Measurements from ENCODE around the gene PTGR3.
"Not testable (repeated sequence)": the region's sequence is repeated elsewhere in the genome, so short reads cannot be mapped to it uniquely, and the experiment has no call there.

The PTGR3 gene

DNA sequence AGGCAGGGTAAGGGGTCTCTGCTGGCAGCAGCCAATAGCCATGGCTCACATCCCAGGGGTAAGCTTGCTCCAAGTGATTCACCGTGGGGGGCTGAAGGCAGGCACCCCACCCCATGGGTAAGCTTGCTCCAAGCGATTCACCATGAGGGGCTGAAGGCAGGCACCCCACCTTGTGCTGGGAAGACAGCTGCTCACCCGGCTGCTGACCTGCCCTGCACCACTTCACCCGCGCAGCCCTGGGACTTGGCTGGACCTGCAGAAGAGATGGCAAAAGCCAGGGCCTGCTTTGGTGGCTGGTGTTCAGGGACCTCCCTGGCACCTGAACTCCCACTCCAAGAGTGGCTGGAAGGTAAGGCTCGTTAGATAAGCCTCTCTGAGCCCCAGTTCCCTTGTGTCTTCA lies 19.2 kb downstream of the PTGR3 start:
- Mint-ChIP-seq H3K9me3 (no peaks in the 10 kb centered on the region), H3K27ac (no peak overlapping the region), H3K27me3 (no peaks in the 10 kb centered on the region), H3K36me3 (ENCODE audit: low read depth) (no peaks in the 10 kb centered on the region), H3K4me1 (no peaks in the 10 kb centered on the region), H3K4me3 (no peak overlapping the region)
- no peak for ATAC-seq
- no peak for DNase-seq

DNA sequence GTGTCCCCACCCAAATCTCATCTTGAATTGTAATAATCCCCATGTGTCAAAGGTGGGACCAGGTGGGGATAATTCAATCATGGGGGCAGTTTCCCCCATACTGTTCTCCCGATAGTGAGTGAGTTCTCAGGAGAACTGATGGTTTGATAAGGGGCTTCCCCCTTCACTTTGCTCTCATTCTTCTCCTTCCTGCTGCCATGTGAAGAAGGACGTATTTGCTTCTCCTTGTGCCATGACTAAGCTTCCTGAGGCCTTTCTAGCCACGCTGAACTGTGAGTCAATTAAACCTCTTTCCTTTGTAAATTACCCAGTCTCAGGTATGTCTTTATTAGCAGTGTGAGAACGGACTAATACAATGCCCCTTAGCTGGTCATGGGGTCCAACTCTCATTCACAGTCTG lies 21.2 kb downstream of the PTGR3 start:
- not testable (repeated sequence) for H3K9me3 Mint-ChIP-seq; H3K4me3 Mint-ChIP-seq; H3K27me3 Mint-ChIP-seq; ATAC-seq; H3K36me3 Mint-ChIP-seq (ENCODE audit: low read depth); DNase-seq; H3K27ac Mint-ChIP-seq; H3K4me1 Mint-ChIP-seq

DNA sequence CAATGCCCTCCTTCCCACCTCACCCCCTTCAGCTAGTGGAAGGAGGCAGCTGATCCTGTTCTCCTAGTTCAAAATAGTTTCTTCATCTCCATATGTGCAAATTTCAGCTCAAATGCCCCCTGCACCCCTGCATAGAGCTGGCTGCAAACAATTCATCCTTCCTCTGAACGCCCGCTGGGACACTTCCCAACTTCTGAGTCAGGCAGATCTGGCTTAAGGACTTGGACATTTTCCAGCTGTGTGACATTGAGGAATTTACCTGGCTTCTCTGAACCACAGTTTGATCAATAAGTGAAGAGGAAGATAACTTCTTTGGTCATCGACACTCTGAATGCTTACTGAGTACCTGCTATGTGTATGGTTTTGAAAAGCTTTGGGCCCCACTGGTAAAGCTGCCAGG lies 23.5 kb downstream of the PTGR3 start:
- Mint-ChIP-seq H3K9me3 (no peaks in the 10 kb centered on the region), H3K27ac (no peak overlapping the region), H3K4me3 (no peak overlapping the region), H3K4me1 (no peaks in the 10 kb centered on the region), H3K36me3 (ENCODE audit: low read depth) (no peaks in the 10 kb centered on the region), H3K27me3 (no peaks in the 10 kb centered on the region)
- DNase-seq (no peak), ATAC-seq (no peak)

DNA sequence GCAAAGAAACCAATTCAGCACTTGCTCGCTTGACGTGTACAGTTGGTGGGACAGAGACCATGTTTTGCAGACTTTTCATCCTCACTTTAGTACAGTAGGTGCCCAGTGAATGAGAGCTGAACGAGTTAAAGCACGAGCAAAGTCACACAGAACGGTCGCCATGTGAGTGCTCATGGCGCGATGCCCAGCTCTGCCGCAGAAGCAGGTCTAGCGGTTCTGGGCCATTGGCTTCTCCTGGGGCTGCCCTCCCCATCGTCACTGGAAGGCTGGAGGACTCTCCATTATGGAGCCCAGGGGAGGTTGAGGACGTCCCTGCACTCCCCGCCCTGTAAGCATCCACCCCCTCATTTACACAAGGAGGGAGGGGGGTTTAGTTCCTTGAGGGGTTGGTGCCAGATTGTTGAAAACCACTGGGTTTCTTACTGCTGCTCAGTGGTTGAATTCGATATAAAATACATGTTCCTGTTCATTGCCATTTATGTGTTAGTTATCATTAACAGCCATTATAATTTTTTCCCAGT lies 24.9 kb downstream of the PTGR3 start:
- Mint-ChIP-seq H3K27ac (no peak overlapping the region), H3K4me1 (no peaks in the 10 kb centered on the region), H3K4me3 (no peak overlapping the region), H3K36me3 (ENCODE audit: low read depth) (no peaks in the 10 kb centered on the region), H3K9me3 (no peaks in the 10 kb centered on the region), H3K27me3 (no peaks in the 10 kb centered on the region)
- DNase-seq (no peak), ATAC-seq (no peak)

DNA sequence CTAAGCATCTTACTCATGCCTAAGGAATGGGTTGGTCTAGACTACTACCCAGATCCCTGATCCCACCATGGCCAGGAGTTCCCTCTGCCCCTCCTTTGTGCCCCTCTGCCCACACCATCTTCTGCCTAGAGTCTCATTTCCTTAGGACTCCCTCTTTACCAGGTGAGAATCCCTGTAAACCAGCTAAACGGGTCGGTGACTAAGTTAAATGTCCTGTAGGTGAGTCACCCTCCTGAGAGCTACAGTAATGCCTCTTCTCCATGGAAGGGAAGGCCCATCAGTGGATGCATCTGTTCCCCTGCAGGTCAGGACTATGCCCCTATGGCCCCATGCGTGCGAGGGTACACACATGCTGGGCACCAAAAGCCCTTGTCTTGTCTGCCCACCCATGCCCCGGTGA lies 25.4 kb downstream of the PTGR3 start:
- DNase-seq: no peak
- Mint-ChIP-seq H3K27me3 (no peaks in the 10 kb centered on the region), H3K9me3 (no peaks in the 10 kb centered on the region), H3K4me3 (no peak overlapping the region), H3K4me1 (no peaks in the 10 kb centered on the region), H3K27ac (no peak overlapping the region), H3K36me3 (ENCODE audit: low read depth) (no peaks in the 10 kb centered on the region)
- no peak for ATAC-seq

DNA sequence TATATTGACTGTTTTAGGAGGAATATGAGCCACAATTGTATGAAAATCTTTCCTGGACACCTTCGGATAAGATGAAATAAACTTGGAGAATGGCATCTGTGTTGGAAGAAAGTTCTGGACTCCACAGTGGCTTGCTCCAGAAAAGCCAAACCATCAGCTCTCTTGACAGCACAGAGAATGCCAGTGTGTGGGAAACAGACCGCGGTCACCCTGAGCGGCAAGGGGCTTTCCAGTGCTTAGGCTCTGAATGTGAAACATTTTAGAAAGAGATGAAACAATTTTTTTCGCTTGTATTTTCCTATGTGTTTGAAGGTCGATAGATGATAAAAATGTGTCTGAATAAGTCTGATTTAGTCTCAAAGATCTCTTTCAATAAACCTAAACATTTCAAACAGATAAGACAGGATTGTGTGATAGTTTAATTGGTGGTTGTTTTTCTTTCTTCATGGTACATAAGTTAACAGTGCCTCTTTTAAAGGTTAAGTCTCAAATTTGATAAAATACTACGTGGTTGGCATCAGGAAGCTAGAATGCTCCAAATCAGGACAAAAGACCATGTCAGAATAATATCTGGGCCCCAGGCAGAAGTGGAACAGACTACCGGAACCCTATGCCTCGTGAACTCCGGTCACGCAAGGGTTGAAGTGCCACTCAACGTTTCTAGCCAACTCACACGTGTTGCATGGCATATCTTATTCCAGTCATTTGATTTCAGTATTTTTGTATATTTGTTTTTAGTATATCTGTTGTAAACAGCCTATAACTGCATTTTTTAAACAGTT lies 28.9 kb downstream of the PTGR3 start:
- Mint-ChIP-seq H3K4me3 (no peak overlapping the region), H3K9me3 (no peaks in the 10 kb centered on the region), H3K27ac (no peak overlapping the region), H3K4me1 (no peaks in the 10 kb centered on the region), H3K27me3 (no peaks in the 10 kb centered on the region), H3K36me3 (ENCODE audit: low read depth) (no peaks in the 10 kb centered on the region)
- ATAC-seq (no peak), DNase-seq (no peak)

DNA sequence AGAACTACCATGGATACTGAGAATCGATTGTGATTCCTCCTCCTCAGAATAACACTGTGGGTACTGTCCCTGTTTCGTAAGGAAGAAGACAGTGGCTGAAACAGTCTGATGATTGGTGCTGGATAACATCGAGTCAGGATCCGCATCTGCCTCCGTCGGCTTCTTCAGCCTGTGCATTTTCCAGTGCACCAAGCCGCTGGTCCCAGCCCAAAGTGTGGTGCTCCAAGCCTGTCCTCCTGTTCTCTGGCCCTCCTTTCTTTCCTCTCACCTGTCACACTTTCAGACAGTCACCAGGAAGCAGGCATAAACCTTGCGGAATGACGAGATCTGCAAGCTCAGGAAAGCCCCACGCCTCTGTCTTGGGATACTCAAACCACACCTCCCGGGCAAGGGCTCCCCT lies 30.6 kb downstream of the PTGR3 start:
- Mint-ChIP-seq H3K4me3 (no peak overlapping the region), H3K36me3 (ENCODE audit: low read depth) (no peaks in the 10 kb centered on the region), H3K4me1 (peaks cover 8% of the 10 kb centered on the region), H3K27me3 (no peaks in the 10 kb centered on the region), H3K9me3 (no peaks in the 10 kb centered on the region), H3K27ac (no peak overlapping the region)
- DNase-seq: no peak
- ATAC-seq: no peak

DNA sequence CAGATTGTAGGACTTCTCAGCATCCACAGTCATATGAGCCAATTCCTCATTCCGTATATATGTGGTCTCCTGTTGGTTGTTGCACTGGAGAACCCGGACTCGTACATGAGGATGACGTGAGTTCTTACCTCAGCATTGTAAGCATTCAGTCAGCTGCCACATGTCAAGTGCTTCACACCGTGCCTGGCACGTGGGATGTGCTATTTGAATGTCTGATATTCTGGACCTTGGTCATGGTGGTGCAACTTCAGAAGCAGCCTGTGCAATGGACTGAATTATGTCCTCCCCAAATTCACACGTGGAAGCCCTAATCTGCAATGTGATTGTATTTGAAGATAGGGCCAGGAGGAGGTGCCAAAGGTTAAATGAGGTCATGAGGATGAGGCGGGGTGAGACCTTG lies 32.1 kb downstream of the PTGR3 start:
- Mint-ChIP-seq H3K4me3 (no peak overlapping the region), H3K9me3 (no peaks in the 10 kb centered on the region), H3K4me1 (peaks cover 14% of the 10 kb centered on the region), H3K36me3 (ENCODE audit: low read depth) (no peaks in the 10 kb centered on the region), H3K27ac (no peak overlapping the region), H3K27me3 (peaks cover 2% of the 10 kb centered on the region)
- no peak for ATAC-seq
- DNase-seq: no peak

DNA sequence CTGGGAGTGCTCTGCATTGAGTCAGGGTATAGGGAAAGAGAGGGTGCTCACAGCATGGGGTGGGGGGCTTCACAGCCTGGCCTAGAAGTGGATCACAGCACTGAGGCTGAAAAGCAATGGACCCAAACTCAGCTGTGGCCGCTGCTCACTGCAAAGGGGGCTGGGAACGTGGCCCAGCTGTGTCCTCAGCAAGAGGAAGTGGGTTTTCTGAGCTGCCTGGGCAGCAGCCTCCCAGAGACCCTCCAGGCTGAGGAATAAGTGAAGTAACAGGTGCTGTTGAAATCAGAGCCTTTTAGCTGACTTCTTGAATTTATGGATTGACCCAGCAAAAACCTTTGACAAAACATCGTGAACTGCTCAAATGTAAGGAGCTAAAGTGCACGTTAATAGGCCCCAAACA lies 35.2 kb downstream of the PTGR3 start:
- H3K36me3 Mint-ChIP-seq (ENCODE audit: low read depth): no peaks in the 10 kb centered on the region
- no peak for ATAC-seq
- H3K9me3 Mint-ChIP-seq: no peaks in the 10 kb centered on the region
- H3K4me1 Mint-ChIP-seq: peaks cover 14% of the 10 kb centered on the region
- H3K27me3 Mint-ChIP-seq: peaks cover 2% of the 10 kb centered on the region
- no peak for DNase-seq
- no peak overlapping the region for H3K27ac Mint-ChIP-seq
- H3K4me3 Mint-ChIP-seq: no peak overlapping the region

DNA sequence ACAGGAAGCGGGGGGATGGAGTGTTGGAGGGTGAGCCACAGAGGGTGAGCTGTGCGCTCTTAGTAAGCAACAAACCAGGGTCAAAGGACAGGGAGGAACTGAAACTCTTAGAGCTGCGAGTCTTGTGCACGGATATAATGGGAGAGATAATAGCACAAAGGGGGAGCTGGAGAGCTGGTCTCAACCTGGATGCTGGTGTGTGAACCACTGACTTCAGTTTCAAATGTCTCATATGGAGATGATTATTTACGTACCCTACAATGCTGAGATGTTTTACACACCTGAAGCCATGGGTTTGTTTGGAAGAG lies 35.9 kb downstream of the PTGR3 start:
- peak; percentile 36 for ATAC-seq

DNA sequence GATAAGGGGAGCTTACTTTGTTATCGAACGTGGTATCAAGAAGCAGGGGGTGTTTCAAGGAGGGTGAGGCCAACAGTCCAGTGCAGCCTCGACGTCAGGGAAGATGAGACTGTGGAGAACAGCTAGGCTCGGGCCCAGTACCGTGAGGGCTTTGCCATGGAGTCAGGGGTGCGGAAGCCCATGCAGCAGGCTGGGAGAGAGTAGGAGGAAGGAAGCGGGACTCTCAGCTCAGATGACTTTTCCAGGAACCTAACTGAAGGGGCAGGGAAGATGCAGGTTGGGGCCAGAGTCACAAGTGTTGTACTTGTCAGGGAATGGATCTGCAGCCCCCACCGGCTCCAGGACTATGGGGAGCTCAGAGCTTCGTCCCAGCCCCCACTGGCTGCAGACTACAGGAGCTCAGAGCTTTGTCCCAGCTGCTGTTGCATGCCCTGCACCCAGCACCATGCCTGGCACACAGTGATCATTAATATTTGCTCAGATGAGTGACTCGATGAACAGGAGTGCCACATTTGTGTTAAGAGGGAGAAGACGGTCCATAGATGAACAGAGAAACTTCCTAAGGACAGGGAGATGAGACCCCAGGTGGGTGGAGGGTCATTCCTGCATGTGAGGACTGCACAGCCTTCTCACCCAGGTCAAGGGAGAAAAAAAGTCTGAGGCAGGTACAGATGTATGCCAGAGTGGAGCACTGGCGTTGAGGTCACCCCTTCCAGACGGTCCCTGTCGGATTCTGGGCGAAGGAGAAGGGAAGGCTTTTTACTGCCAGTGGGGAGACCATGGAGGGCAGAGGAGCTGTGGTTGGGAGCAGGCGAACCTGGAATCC lies 36.4 kb downstream of the PTGR3 start:
- no peak overlapping the region for H3K4me3 Mint-ChIP-seq
- no peaks in the 10 kb centered on the region for H3K36me3 Mint-ChIP-seq (ENCODE audit: low read depth)
- peaks cover 14% of the 10 kb centered on the region for H3K4me1 Mint-ChIP-seq
- DNase-seq (no peak), ATAC-seq (no peak)
- no peaks in the 10 kb centered on the region for H3K9me3 Mint-ChIP-seq
- peaks cover 2% of the 10 kb centered on the region for H3K27me3 Mint-ChIP-seq
- H3K27ac Mint-ChIP-seq: no peak overlapping the region

More for the DNA sequence above, 35.9 kb downstream of the PTGR3 start:
- Mint-ChIP-seq H3K27me3 (peaks cover 2% of the 10 kb centered on the region), H3K9me3 (no peaks in the 10 kb centered on the region), H3K4me1 (peaks cover 14% of the 10 kb centered on the region), H3K27ac (no peak overlapping the region), H3K4me3 (no peak overlapping the region), H3K36me3 (ENCODE audit: low read depth) (no peaks in the 10 kb centered on the region)
- no peak for DNase-seq

DNA sequence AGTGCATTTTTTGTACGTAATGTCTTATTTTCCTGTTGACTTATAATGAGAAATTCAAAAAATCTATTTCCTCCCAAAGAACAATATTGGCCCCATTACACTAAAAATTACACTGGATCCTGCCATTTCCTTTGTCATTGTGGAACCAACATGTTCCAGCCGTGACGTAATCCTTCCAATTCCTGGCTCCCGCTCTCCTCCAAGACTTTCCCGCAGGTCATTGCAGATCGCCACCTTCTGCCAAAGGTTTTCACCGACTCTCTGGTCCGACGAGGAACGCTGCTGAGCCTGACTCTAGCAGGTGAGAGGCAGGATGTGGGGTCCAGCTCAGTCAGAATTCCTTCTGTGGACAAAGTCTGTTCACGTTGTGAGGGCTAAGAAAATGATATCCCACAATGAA lies 38.0 kb downstream of the PTGR3 start:
- Mint-ChIP-seq H3K4me3 (no peak overlapping the region), H3K9me3 (no peaks in the 10 kb centered on the region), H3K27me3 (peaks cover 2% of the 10 kb centered on the region), H3K27ac (no peak overlapping the region), H3K4me1 (peaks cover 14% of the 10 kb centered on the region), H3K36me3 (ENCODE audit: low read depth) (no peaks in the 10 kb centered on the region)
- DNase-seq (no peak), ATAC-seq (no peak)

DNA sequence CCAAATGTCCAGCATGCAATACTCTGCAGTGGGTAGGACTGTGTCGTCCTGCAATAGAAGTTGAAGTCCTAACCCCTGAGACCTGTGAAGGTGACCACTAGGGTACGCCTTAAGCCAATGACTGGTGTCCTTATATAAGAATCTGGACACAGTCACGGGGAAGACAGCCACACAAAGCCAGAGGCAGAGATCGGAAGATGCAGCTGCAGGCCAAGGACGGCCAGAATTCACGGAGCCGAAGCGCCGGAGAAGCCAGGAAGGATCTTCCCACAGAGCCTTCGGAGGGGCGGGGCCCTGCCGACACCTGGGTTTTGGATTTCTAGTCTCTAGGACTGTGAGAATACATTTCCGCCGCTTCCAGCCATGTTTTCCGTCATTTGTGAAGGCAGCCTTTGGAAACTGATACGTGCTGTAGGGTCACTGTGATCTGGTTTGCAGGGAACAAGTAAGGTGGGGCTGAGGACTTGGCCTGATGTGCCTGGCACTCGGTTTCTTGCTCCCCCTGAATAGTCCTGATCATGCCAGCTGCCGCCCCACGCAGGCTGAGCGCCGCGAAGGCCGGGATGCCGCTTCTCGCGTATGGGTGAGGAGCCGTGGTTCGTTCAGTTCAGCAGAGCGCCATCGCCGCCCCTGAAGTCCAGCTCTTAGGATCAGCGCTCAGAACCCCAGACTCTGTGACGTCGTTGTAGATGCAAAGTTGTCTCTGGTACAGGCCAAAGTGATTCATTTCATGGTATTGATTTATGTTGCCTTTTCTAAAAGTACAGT lies 38.7 kb downstream of the PTGR3 start:
- peaks cover 2% of the 10 kb centered on the region for H3K27me3 Mint-ChIP-seq
- no peak overlapping the region for H3K4me3 Mint-ChIP-seq
- peaks cover 14% of the 10 kb centered on the region for H3K4me1 Mint-ChIP-seq
- H3K36me3 Mint-ChIP-seq (ENCODE audit: low read depth): no peaks in the 10 kb centered on the region
- H3K9me3 Mint-ChIP-seq: no peaks in the 10 kb centered on the region
- no peak for ATAC-seq
- H3K27ac Mint-ChIP-seq: no peak overlapping the region
- DNase-seq: no peak

DNA sequence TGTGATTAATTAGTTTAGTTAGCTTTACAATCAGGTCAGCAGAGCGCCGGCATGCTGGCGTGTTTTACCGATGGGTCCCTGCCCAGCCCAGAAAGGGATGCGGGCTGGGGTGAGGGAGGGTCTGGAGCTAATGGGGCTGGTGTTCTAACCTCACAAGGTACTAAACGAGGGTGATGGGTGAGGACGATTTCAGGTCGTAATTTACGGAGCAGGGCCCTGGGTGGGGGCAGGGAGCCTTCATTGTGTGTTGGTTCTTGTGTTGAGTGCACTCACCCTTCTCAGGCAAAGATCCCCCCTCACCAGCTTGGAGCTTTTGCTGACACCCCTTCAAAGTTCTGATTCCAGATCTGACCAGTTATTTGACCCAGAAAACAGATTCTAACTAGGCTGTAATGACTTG lies 39.5 kb downstream of the PTGR3 start:
- Mint-ChIP-seq H3K4me1 (peaks cover 14% of the 10 kb centered on the region), H3K9me3 (no peaks in the 10 kb centered on the region), H3K36me3 (ENCODE audit: low read depth) (no peaks in the 10 kb centered on the region), H3K27ac (no peak overlapping the region), H3K4me3 (no peak overlapping the region), H3K27me3 (peaks cover 2% of the 10 kb centered on the region)
- no peak for DNase-seq
- ATAC-seq: no peak

DNA sequence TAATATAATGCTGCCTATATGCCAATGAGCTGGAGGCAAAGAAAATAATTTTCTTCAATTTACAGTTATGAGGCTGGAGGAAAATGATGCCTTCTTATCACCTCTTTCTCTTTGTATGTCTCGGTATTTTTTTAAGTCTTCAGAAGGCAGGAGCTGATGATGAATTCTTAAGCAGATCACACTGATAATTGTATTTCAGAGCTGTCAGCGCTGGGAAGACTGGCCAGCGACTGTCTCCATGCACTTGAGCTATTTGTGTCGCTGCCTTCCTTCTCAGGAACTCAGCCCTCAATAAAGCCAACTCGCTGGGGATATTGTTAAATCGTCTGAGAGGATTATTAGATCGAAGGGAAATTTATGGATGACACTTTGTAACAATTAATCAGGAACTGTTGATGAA lies 40.3 kb downstream of the PTGR3 start:
- Mint-ChIP-seq H3K4me3 (no peak overlapping the region), H3K4me1 (peaks cover 8% of the 10 kb centered on the region), H3K36me3 (ENCODE audit: low read depth) (no peaks in the 10 kb centered on the region), H3K27ac (no peak overlapping the region), H3K27me3 (peaks cover 2% of the 10 kb centered on the region), H3K9me3 (no peaks in the 10 kb centered on the region)
- no peak for DNase-seq
- ATAC-seq: no peak
